Measurements from ENCODE around the gene ARRDC1.

DNA sequence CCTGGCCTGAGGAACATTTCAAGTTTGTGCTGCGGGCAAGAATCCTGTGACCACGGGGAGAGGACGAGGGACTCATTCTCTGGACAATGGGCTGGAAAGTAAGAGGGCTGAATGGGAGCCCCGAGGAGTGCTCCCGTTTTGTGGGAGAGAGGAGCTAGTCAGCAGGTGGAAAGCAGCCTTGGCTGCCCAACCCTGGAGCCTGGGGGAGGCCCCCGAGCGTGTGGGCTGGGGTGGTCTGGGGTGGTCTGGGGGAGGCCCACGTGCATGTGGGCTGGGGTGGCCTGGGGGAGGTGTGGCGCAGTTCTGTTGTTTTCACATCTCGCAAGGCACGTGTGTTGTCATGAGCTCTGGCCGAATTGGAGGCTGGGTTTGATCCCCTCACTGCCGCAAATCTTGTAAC, 40.9 kb downstream of the ARRDC1 start:
- TF ChIP-seq TAF1 (IDR thresholded peaks at IDR 0.05; ENCODE audit: low read depth) = no peak
- TF ChIP-seq, protein P1, sequence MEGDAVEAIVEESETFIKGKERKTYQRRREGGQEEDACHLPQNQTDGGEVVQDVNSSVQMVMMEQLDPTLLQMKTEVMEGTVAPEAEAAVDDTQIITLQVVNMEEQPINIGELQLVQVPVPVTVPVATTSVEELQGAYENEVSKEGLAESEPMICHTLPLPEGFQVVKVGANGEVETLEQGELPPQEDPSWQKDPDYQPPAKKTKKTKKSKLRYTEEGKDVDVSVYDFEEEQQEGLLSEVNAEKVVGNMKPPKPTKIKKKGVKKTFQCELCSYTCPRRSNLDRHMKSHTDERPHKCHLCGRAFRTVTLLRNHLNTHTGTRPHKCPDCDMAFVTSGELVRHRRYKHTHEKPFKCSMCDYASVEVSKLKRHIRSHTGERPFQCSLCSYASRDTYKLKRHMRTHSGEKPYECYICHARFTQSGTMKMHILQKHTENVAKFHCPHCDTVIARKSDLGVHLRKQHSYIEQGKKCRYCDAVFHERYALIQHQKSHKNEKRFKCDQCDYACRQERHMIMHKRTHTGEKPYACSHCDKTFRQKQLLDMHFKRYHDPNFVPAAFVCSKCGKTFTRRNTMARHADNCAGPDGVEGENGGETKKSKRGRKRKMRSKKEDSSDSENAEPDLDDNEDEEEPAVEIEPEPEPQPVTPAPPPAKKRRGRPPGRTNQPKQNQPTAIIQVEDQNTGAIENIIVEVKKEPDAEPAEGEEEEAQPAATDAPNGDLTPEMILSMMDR (IDR thresholded peaks at IDR 0.05; ENCODE audit: poor library complexity, severe bottlenecking) = no peak
- TF ChIP-seq POLR2AphosphoS5 (IDR thresholded peaks at IDR 0.05) = no peak
- no peak for TF ChIP-seq MXI1 (conservative IDR thresholded peaks at IDR 0.05; ENCODE audit: poor library complexity, severe bottlenecking)
- TF ChIP-seq EP300 (conservative IDR thresholded peaks at IDR 0.05; ENCODE audit: poor library complexity, severe bottlenecking) = no peak
- TF ChIP-seq, protein P2, sequence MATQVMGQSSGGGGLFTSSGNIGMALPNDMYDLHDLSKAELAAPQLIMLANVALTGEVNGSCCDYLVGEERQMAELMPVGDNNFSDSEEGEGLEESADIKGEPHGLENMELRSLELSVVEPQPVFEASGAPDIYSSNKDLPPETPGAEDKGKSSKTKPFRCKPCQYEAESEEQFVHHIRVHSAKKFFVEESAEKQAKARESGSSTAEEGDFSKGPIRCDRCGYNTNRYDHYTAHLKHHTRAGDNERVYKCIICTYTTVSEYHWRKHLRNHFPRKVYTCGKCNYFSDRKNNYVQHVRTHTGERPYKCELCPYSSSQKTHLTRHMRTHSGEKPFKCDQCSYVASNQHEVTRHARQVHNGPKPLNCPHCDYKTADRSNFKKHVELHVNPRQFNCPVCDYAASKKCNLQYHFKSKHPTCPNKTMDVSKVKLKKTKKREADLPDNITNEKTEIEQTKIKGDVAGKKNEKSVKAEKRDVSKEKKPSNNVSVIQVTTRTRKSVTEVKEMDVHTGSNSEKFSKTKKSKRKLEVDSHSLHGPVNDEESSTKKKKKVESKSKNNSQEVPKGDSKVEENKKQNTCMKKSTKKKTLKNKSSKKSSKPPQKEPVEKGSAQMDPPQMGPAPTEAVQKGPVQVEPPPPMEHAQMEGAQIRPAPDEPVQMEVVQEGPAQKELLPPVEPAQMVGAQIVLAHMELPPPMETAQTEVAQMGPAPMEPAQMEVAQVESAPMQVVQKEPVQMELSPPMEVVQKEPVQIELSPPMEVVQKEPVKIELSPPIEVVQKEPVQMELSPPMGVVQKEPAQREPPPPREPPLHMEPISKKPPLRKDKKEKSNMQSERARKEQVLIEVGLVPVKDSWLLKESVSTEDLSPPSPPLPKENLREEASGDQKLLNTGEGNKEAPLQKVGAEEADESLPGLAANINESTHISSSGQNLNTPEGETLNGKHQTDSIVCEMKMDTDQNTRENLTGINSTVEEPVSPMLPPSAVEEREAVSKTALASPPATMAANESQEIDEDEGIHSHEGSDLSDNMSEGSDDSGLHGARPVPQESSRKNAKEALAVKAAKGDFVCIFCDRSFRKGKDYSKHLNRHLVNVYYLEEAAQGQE (IDR thresholded peaks at IDR 0.05; ENCODE audit: borderline replicate concordance) = no peak
